ENCODE data around the gene FOXM1. TPM values are rescaled to one million over a fixed set of nuclear protein-coding genes. Genes with fewer than 3 reads are reported as not detected.
A peak's percentile ranks its signal among the peaks of the same experiment; 100 is the strongest.

The FOXM1 gene
- total and polyA plus RNA-seq, 2 of the 13 experiments (the other 11 are each of a cell fraction or from before 2014, with no cell fraction given): 17.1 to 25.9 TPM

- no peak for TF ChIP-seq GLMP (CRISPR knock-in tag; IDR thresholded peaks at IDR 0.05; ENCODE audit: borderline replicate concordance)
- TF ChIP-seq NRL (CRISPR knock-in tag; IDR thresholded peaks at IDR 0.05; ENCODE audit: borderline replicate concordance): peak; percentile 94; the same call in 1 of the 2 replicates
- no peak for TF ChIP-seq TFAP4 (IDR thresholded peaks at IDR 0.05; ENCODE audit: borderline replicate concordance, low read depth)
- TF ChIP-seq ZNF75D (CRISPR knock-in tag; IDR thresholded peaks at IDR 0.05; ENCODE audit: borderline replicate concordance): no peak
- peak; percentile 93; the same call in 1 of the 2 replicates for TF ChIP-seq HINFP (CRISPR knock-in tag; IDR thresholded peaks at IDR 0.05; ENCODE audit: low read depth)
- TF ChIP-seq ZNF770 (CRISPR knock-in tag; IDR thresholded peaks at IDR 0.05): peak; percentile 74
- no peak for TF ChIP-seq ZBTB37 (CRISPR knock-in tag; IDR thresholded peaks at IDR 0.05)
- peak; percentile 96 for TF ChIP-seq U2AF1 (optimal IDR thresholded peaks at IDR 0.05; ENCODE audit: low read depth, low read length)
- TF ChIP-seq AGO2 (optimal IDR thresholded peaks at IDR 0.05; ENCODE audit: low read depth, low read length): peak; percentile 90
- no peak for TF ChIP-seq ZNF326 (CRISPR knock-in tag; IDR thresholded peaks at IDR 0.05; ENCODE audit: borderline replicate concordance)
- no peak for TF ChIP-seq NBN (conservative IDR thresholded peaks at IDR 0.05)
- TF ChIP-seq FOXP1 (IDR thresholded peaks at IDR 0.05): no peak
- no peak for TF ChIP-seq FOXP1 (CRISPR knock-in tag; IDR thresholded peaks at IDR 0.05)
- TF ChIP-seq CBX2 (IDR thresholded peaks at IDR 0.05; ENCODE audit: low read depth, low read length): no peak
- no peak for TF ChIP-seq CBX2 (CRISPR knock-in tag; IDR thresholded peaks at IDR 0.05; ENCODE audit: low read depth)
- peak; percentile 67 for TF ChIP-seq XRCC5 (optimal IDR thresholded peaks at IDR 0.05; ENCODE audit: low read length)
- TF ChIP-seq ZNF674 (CRISPR knock-in tag; IDR thresholded peaks at IDR 0.05; ENCODE audit: low read depth): no peak
- no peak for TF ChIP-seq HNRNPL (IDR thresholded peaks at IDR 0.05; ENCODE audit: low read depth, low read length)
- TF ChIP-seq ZBTB8A (CRISPR knock-in tag; IDR thresholded peaks at IDR 0.05; ENCODE audit: borderline replicate concordance, low read depth): no peak
- TF ChIP-seq KAT8 (CRISPR knock-in tag; IDR thresholded peaks at IDR 0.05): peak; percentile 97
- TF ChIP-seq ZNF768 (CRISPR knock-in tag; IDR thresholded peaks at IDR 0.05): peak; percentile 67; the same call in 1 of the 2 replicates
- TF ChIP-seq NFATC3 (CRISPR knock-in tag; IDR thresholded peaks at IDR 0.05): no peak; the same call in 1 of the 2 replicates
- no peak for TF ChIP-seq PLRG1 (conservative IDR thresholded peaks at IDR 0.05)
- peak; percentile 87 for TF ChIP-seq ZFP37 (CRISPR knock-in tag; IDR thresholded peaks at IDR 0.05; ENCODE audit: borderline replicate concordance)
These were observed 64.4 kb downstream of the FOXM1 start, which contains the start of gene ITFG2 (continued) for GRCh38 chr12:2812290-2813213.
